Neural crest cell (in vitro differentiated cells): ENCODE data around the gene TMEM106C. TPM values are rescaled to one million over a fixed set of nuclear protein-coding genes. Genes with fewer than 3 reads are reported as not detected.

ENCODE experiments used
- DNase-seq: peaks from one replicate; pipeline ENCODE4 v3.0.0; 2021; ENCODE audit warnings: low read depth, mixed read lengths, low spot score
- H3K27ac Mint-ChIP-seq: one replicate; pipeline ENCODE4 v1.8.0; 2021; ENCODE audit warnings: mild to moderate bottlenecking, mixed read lengths; ENCODE audit not compliant: unreplicated experiment
- H3K27me3 Mint-ChIP-seq: 2 replicates; pipeline ENCODE4 v1.8.0; 2021; ENCODE audit warnings: low read depth, mild to moderate bottlenecking, mixed read lengths
- H3K36me3 Mint-ChIP-seq: 2 replicates; pipeline ENCODE4 v1.8.0; 2021; ENCODE audit warnings: low read depth, mild to moderate bottlenecking, mixed read lengths
- H3K4me1 Mint-ChIP-seq: 2 replicates; pipeline ENCODE4 v1.8.0; 2021; ENCODE audit warnings: mixed read lengths
- H3K4me3 Mint-ChIP-seq: one replicate; pipeline ENCODE4 v1.8.0; 2021; ENCODE audit warnings: mild to moderate bottlenecking, mixed read lengths
- H3K9me3 Mint-ChIP-seq: 2 replicates; pipeline ENCODE4 v1.8.0; 2021; ENCODE audit warnings: mixed read lengths
- CTCF ChIP-seq: fragments of 200-600 bp; sonication (generic); conservative IDR thresholded peaks from 2 replicates; pipeline ENCODE4 v1.5.0; 2021; ENCODE audit warnings: antibody characterized with exemption, mild to moderate bottlenecking
- total RNA-seq: library from RNA; stranded (reverse); gene quantifications from 2 replicates; pipeline ENCODE4 v1.2.1, GENCODE V29; 2021

TMEM106C gene
- total RNA-seq, 1 donor from 2014 or later, result 159 TPM

GRCh38 chr12:48017921-48018617 lies 54.7 kb downstream of the TMEM106C start:
- H3K9me3 Mint-ChIP-seq, result no peaks in the 10 kb centered on the region
- peaks cover 43% of the 10 kb centered on the region for H3K4me1 Mint-ChIP-seq
- no peak for DNase-seq
- H3K27me3 Mint-ChIP-seq, result peaks cover 42% of the 10 kb centered on the region
- no peak for TF ChIP-seq CTCF
- no peaks in the 10 kb centered on the region for H3K36me3 Mint-ChIP-seq
- H3K4me3 Mint-ChIP-seq, result no peak overlapping the region
- no peak overlapping the region for H3K27ac Mint-ChIP-seq

Other genes starting within 250 kb of the TMEM106C start
- gene ENDOU, start 238.1 kb upstream of the TMEM106C start, total RNA-seq, result not detected in 2 replicates
- 0.89 and 1.4 TPM in 2 replicates for gene RAPGEF3, start 204.7 kb upstream of the TMEM106C start, total RNA-seq
- gene SLC48A1, start 190.4 kb upstream of the TMEM106C start, total RNA-seq, result 11.6 and 13.0 TPM in 2 replicates
- 76.0 and 76.6 TPM in 2 replicates for gene HDAC7, start 143.7 kb upstream of the TMEM106C start, total RNA-seq
- not detected in 2 replicates for gene VDR, start 58.6 kb upstream of the TMEM106C start, total RNA-seq
- 384 and 386 TPM in 2 replicates for gene COL2A1, start 40.9 kb downstream of the TMEM106C start, total RNA-seq
- 44.0 and 46.9 TPM in 2 replicates for gene SENP1, start 142.5 kb downstream of the TMEM106C start, total RNA-seq
- 129 and 132 TPM in 2 replicates for gene PFKM, start 155.8 kb downstream of the TMEM106C start, total RNA-seq
- 21.5 and 21.7 TPM in 2 replicates for gene ASB8, start 193.9 kb downstream of the TMEM106C start, total RNA-seq
- gene CCDC184, start 220.0 kb downstream of the TMEM106C start, total RNA-seq, result 12.6 and 12.8 TPM in 2 replicates
- not detected in 2 replicates for gene OR10AD1, start 239.7 kb downstream of the TMEM106C start, total RNA-seq